Fibroblast of lung (primary cell): ENCODE data around the gene NDUFA11.

Experiments used
- EZH2 ChIP-seq: IDR thresholded peaks from 2 replicates; pipeline ENCODE4 v1.5.1; 2012; ENCODE audit warnings: low read length, control low read depth, mild to moderate bottlenecking; ENCODE audit errors: missing control alignments
- TF ChIP-seq, protein P1 (sequence below), 2 donors: IDR thresholded peaks in 1 of 2; conservative IDR thresholded peaks in 1 of 2; 1 replicate in 1 of 2; 2 replicates in 1 of 2; pipeline ENCODE4 v1.5.1; 2011 to 2012; ENCODE audit warnings: low read length in 2 of 2, control low read depth in 1 of 2, inconsistent platforms in 1 of 2, low read depth in 1 of 2, mild to moderate bottlenecking in 1 of 2

DNA sequence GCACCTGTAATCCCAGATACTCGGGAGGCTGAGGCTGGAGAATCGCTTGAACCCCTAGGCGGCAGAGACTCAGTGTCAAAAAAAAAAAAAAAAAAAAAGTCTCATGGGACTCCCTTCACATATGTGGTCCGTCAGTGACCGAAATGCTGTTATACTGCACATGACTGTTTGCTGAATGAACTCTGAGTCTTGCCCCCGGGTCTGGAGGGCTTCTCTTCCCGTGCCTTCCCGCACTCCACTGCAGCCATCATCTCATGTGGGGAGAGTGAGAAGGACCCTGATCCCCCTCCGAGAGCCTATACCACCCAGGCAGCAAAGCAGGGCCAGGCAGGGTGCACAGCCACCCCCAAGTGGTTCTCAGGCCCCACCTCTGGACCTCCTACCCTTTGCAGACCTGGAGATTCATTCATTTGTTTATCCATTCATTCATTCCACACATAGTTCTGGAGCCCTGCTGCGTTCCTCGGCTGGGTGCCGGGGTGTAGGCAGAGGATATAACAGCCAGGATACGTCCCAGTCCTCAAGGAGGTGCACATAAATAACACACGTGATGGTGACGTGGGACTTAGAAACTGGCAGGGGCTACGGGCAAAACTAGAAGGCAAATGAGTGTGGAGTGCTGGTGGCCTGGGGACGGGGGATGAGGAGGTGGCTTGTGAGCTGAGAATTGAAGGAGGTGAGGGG is 14.2 kb downstream of the NDUFA11 start:
- no peak for TF ChIP-seq EZH2
- TF ChIP-seq, protein P1, sequence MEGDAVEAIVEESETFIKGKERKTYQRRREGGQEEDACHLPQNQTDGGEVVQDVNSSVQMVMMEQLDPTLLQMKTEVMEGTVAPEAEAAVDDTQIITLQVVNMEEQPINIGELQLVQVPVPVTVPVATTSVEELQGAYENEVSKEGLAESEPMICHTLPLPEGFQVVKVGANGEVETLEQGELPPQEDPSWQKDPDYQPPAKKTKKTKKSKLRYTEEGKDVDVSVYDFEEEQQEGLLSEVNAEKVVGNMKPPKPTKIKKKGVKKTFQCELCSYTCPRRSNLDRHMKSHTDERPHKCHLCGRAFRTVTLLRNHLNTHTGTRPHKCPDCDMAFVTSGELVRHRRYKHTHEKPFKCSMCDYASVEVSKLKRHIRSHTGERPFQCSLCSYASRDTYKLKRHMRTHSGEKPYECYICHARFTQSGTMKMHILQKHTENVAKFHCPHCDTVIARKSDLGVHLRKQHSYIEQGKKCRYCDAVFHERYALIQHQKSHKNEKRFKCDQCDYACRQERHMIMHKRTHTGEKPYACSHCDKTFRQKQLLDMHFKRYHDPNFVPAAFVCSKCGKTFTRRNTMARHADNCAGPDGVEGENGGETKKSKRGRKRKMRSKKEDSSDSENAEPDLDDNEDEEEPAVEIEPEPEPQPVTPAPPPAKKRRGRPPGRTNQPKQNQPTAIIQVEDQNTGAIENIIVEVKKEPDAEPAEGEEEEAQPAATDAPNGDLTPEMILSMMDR (conservative IDR thresholded peaks at IDR 0.05 in 1 of 2, IDR thresholded peaks at IDR 0.05 in 1 of 2; ENCODE audit: low read depth in 1 of 2, low read length in 2 of 2): no peak
